CD4-positive, alpha-beta T cell (primary cell): ENCODE measurements around the gene CTNNA2. TPM values are rescaled to one million over a fixed set of nuclear protein-coding genes. Genes with fewer than 3 reads are reported as not detected.

ENCODE experiments used
- ATAC-seq: fragments of 200-7000 bp; cut with Tn5 transposase; one replicate; pipeline ENCODE4 v1.10.0; 2022; ENCODE audit warnings: mild to moderate bottlenecking; ENCODE audit not compliant: poor library complexity
- CTCF ChIA-PET: fragments of 350-600 bp; sonication (Branson Sonifier 250); formaldehyde crosslinking; loops from one replicate; lab custom pipeline; 2021; ENCODE audit warnings: antibody characterized with exemption, inconsistent platforms; lab: Charles Lee
- POLR2A ChIA-PET: fragments of 350-600 bp; sonication (Branson Sonifier 250); formaldehyde crosslinking; loops from one replicate; lab custom pipeline; 2021; ENCODE audit warnings: antibody characterized with exemption, inconsistent platforms; lab: Charles Lee
- DNase-seq, 14 experiments: peaks; one replicate each; pipeline ENCODE4 v3.0.0-alpha.2; 2013 to 2020; ENCODE audit warnings: mixed read lengths in 2 of 14
- H3K27ac ChIP-seq, 2 donors: one replicate each; pipeline versions ENCODE4 v1.5.1 to v1.7.0; 2013; ENCODE audit warnings: low read length in 2 of 2, low read depth in 1 of 2, mild to moderate bottlenecking in 1 of 2
- H3K27me3 ChIP-seq, 2 experiments: 1 replicate in 1 of 2; 2 replicates in 1 of 2; pipeline versions ENCODE4 v1.6.1 to v1.7.0; 2013; ENCODE audit warnings: low read length in 2 of 2, control low read depth in 1 of 2, mild to moderate bottlenecking in 1 of 2, moderate library complexity in 1 of 2; ENCODE audit not compliant: insufficient read depth in 2 of 2, control insufficient read depth in 1 of 2
- H3K36me3 ChIP-seq: one replicate; pipeline ENCODE4 v1.6.1; 2013; ENCODE audit warnings: low read length, control low read depth; ENCODE audit not compliant: insufficient read depth
- H3K4me1 ChIP-seq: one replicate; pipeline ENCODE4 v1.6.1; 2013; ENCODE audit warnings: low read length, control low read depth; ENCODE audit not compliant: insufficient read depth
- H3K4me3 ChIP-seq: one replicate; pipeline ENCODE4 v1.5.1; 2013; ENCODE audit warnings: mild to moderate bottlenecking, low read length, moderate library complexity
- H3K9me3 ChIP-seq, 2 experiments: 1 replicate in 1 of 2; 2 replicates in 1 of 2; pipeline versions ENCODE4 v1.6.1 to v1.7.0; 2013; ENCODE audit warnings: low read length in 2 of 2, mild to moderate bottlenecking in 2 of 2, control low read depth in 1 of 2, moderate library complexity in 1 of 2; ENCODE audit not compliant: control insufficient read depth in 1 of 2, insufficient read depth in 1 of 2
- H3K27ac Mint-ChIP-seq: one replicate; pipeline ENCODE4 v1.8.0; 2020; ENCODE audit warnings: mixed read lengths
- H3K27me3 Mint-ChIP-seq: one replicate; pipeline ENCODE4 v1.8.0; 2021; ENCODE audit warnings: mixed read lengths
- H3K36me3 Mint-ChIP-seq: one replicate; pipeline ENCODE4 v1.8.0; 2021; ENCODE audit warnings: low read depth, mixed read lengths
- H3K4me1 Mint-ChIP-seq: one replicate; pipeline ENCODE4 v1.8.0; 2021; ENCODE audit warnings: low read depth, mixed read lengths
- H3K4me3 Mint-ChIP-seq: one replicate; pipeline ENCODE4 v1.8.0; 2020; ENCODE audit warnings: mild to moderate bottlenecking, mixed read lengths
- H3K9me3 Mint-ChIP-seq: one replicate; pipeline ENCODE4 v1.8.0; 2020; ENCODE audit warnings: mixed read lengths
- CTCF ChIP-seq: fragments of 200-600 bp; IDR thresholded peaks from one replicate; pipeline ENCODE4 v1.8.0; 2022; ENCODE audit warnings: antibody characterized with exemption, mild to moderate bottlenecking
- intact Hi-C, 2 experiments: fragments of 100-400 bp; cut with DNase I in 1 of 2; cut with micrococcal nuclease in 1 of 2; formaldehyde crosslinking; loops; one replicate each; pipeline versions ENCODE4 v1.15.1 to v1.9.0; 2023 to 2025; cut with DNase I, micrococcal nuclease
- total RNA-seq, 174 experiments: library from RNA in 2 of 174; stranded (reverse) in 2 of 174; gene quantifications; one replicate each; pipeline ENCODE4 v1.2.3 and lab custom pipeline; 2021 to 2026

Gene CTNNA2
- total RNA-seq, 2 experiments from 2014 or later = not detected

GRCh38 chr2:79620679-79621078, 107.8 kb downstream of the CTNNA2 start:
- no peaks in the 10 kb centered on the region for H3K4me1 Mint-ChIP-seq
- Histone ChIP-seq H3K36me3 (no peaks in the 10 kb centered on the region), H3K9me3 (peaks cover 0 to 12% of the 10 kb centered on the region in 2 experiments), H3K4me1 (no peaks in the 10 kb centered on the region), H3K27me3 (no peaks in the 10 kb centered on the region), H3K27ac (no peak overlapping the region), H3K4me3 (no peak overlapping the region)
- ATAC-seq (no peak), DNase-seq (no peak)
- H3K4me3 Mint-ChIP-seq = no peak overlapping the region
- ChIA-PET CTCF (no interaction called here), POLR2A (no interaction called here)
- TF ChIP-seq CTCF = no peak
- intact Hi-C loops = no loop called here
- H3K9me3 Mint-ChIP-seq = peaks cover 3% of the 10 kb centered on the region
- no peaks in the 10 kb centered on the region for H3K27me3 Mint-ChIP-seq
- H3K36me3 Mint-ChIP-seq = no peaks in the 10 kb centered on the region
- H3K27ac Mint-ChIP-seq = no peak overlapping the region

- peaks cover 3% of the 10 kb centered on the region for H3K9me3 Mint-ChIP-seq
- no peaks in the 10 kb centered on the region for H3K4me1 Mint-ChIP-seq
- CTCF ChIA-PET = no interaction called here
- ATAC-seq = no peak
- H3K27ac Mint-ChIP-seq = no peak overlapping the region
- DNase-seq = no peak
- H3K36me3 ChIP-seq = no peaks in the 10 kb centered on the region
- H3K4me3 ChIP-seq = no peak overlapping the region
- H3K9me3 ChIP-seq = peaks cover 0 to 12% of the 10 kb centered on the region in 2 experiments
- no peak overlapping the region for H3K27ac ChIP-seq
- POLR2A ChIA-PET = no interaction called here
- no peak for TF ChIP-seq CTCF
- H3K27me3 Mint-ChIP-seq = no peaks in the 10 kb centered on the region
- H3K27me3 ChIP-seq = no peaks in the 10 kb centered on the region
- no peaks in the 10 kb centered on the region for H3K4me1 ChIP-seq
- intact Hi-C loops = no loop called here
- no peaks in the 10 kb centered on the region for H3K36me3 Mint-ChIP-seq
- no peak overlapping the region for H3K4me3 Mint-ChIP-seq
Observed at GRCh38 chr2:79621252-79621651, 108.4 kb downstream of the CTNNA2 start.

- Histone ChIP-seq H3K27me3 (no peaks in the 10 kb centered on the region), H3K4me1 (no peaks in the 10 kb centered on the region), H3K4me3 (no peak overlapping the region), H3K9me3 (peaks cover 0 to 11% of the 10 kb centered on the region in 2 experiments), H3K36me3 (no peaks in the 10 kb centered on the region), H3K27ac (no peak overlapping the region)
- CTCF ChIA-PET = no interaction called here
- Mint-ChIP-seq H3K4me3 (no peak overlapping the region), H3K4me1 (no peaks in the 10 kb centered on the region), H3K27me3 (no peaks in the 10 kb centered on the region), H3K36me3 (no peaks in the 10 kb centered on the region), H3K9me3 (peaks cover 3% of the 10 kb centered on the region), H3K27ac (no peak overlapping the region)
- intact Hi-C loops = no loop called here
- no peak for TF ChIP-seq CTCF
- POLR2A ChIA-PET = no interaction called here
- no peak for DNase-seq
- no peak for ATAC-seq
Observed at GRCh38 chr2:79621755-79622154, 108.9 kb downstream of the CTNNA2 start.
